Neural cell (in vitro differentiated cells): ENCODE data around the gene CPE. TPM values are rescaled to one million over a fixed set of nuclear protein-coding genes. Genes with fewer than 3 reads are reported as not detected.

Experiments
- H2AFZ ChIP-seq: fragments of 200-600, 300-800 bp; sonication (generic), shearing (Covaris generic); 2 replicates; pipeline ENCODE4 v1.6.0; 2014; ENCODE audit warnings: low read depth, mild to moderate bottlenecking, antibody characterized with exemption, low read length, moderate library complexity
- H3F3A ChIP-seq: fragments of 200-600 bp; shearing (Covaris generic); 2 replicates; pipeline ENCODE4 v1.6.1; 2016; ENCODE audit warnings: mild to moderate bottlenecking, moderate library complexity, mixed read lengths, antibody characterized with exemption, low read length; ENCODE audit not compliant: insufficient read depth, poor library complexity, severe bottlenecking
- H3K27ac ChIP-seq: fragments of 200-600, 300-800 bp; sonication (generic), shearing (Covaris generic); 2 replicates; pipeline ENCODE4 v1.5.1; 2014; ENCODE audit warnings: mild to moderate bottlenecking, low read length, moderate library complexity
- H3K27me3 ChIP-seq: fragments of 300-800, 200-600 bp; sonication (generic), shearing (Covaris generic); 2 replicates; pipeline ENCODE4 v1.6.0; 2014; ENCODE audit warnings: mild to moderate bottlenecking, low read depth, low read length, moderate library complexity; ENCODE audit not compliant: insufficient read depth
- H3K36me3 ChIP-seq: fragments of 300-800, 200-600 bp; sonication (generic), shearing (Covaris generic); 2 replicates; pipeline ENCODE4 v1.5.1; 2014; ENCODE audit warnings: mild to moderate bottlenecking, antibody characterized with exemption, low read length, moderate library complexity; ENCODE audit not compliant: insufficient read depth
- H3K4me2 ChIP-seq: fragments of 300-800, 200-600 bp; sonication (generic), shearing (Covaris generic); 2 replicates; pipeline ENCODE4 v1.6.0; 2014; ENCODE audit warnings: mild to moderate bottlenecking, low read length
- H3K4me3 ChIP-seq: fragments of 300-800, 200-600 bp; sonication (generic), shearing (Covaris generic); 2 replicates; pipeline ENCODE4 v1.5.1; 2014; ENCODE audit warnings: mild to moderate bottlenecking, low read length, moderate library complexity
- H3K79me2 ChIP-seq: fragments of 200-600 bp; shearing (Covaris generic); replicated peaks from 2 replicates; pipeline ENCODE4 v1.6.0; 2014; ENCODE audit warnings: mild to moderate bottlenecking, low read length, moderate library complexity; ENCODE audit not compliant: insufficient read depth
- H3K9ac ChIP-seq: fragments of 300-800, 200-600 bp; sonication (generic), shearing (Covaris generic); 2 replicates; pipeline ENCODE4 v1.6.1; 2016; ENCODE audit warnings: mild to moderate bottlenecking, low read length, mixed read lengths
- H3K9me2 ChIP-seq: fragments of 200-600 bp; shearing (Covaris generic); 2 replicates; pipeline ENCODE4 v1.6.1; 2016; ENCODE audit warnings: mild to moderate bottlenecking, low read length, mixed read lengths; ENCODE audit not compliant: insufficient read depth
- H3K9me3 ChIP-seq: fragments of 200-600, 300-800 bp; sonication (generic), shearing (Covaris generic); 2 replicates; pipeline ENCODE4 v1.6.1; 2016; ENCODE audit warnings: mild to moderate bottlenecking, mixed run types, low read length, moderate library complexity, mixed read lengths
- H4K20me1 ChIP-seq: fragments of 200-600 bp; shearing (Covaris generic); 2 replicates; pipeline ENCODE4 v1.6.1; 2016; ENCODE audit warnings: mild to moderate bottlenecking, mixed run types; ENCODE audit not compliant: insufficient read depth
- EP300 ChIP-seq: fragments of 450-650 bp; conservative IDR thresholded peaks from 2 replicates; pipeline ENCODE4 v1.6.1; 2014; ENCODE audit warnings: antibody characterized with exemption, mild to moderate bottlenecking, moderate library complexity; ENCODE audit not compliant: poor library complexity, severe bottlenecking
- EZH2 ChIP-seq: fragments of 200-600, 300-800 bp; shearing (Covaris generic), sonication (generic); IDR thresholded peaks from 2 replicates; pipeline ENCODE4 v1.6.1; 2014; ENCODE audit warnings: antibody characterized with exemption, low read length, borderline replicate concordance, mild to moderate bottlenecking; ENCODE audit not compliant: insufficient read depth, poor library complexity, severe bottlenecking
- MXI1 ChIP-seq: fragments of 450-650 bp; conservative IDR thresholded peaks from 2 replicates; pipeline ENCODE4 v1.6.1; 2014; ENCODE audit warnings: antibody characterized with exemption, mild to moderate bottlenecking; ENCODE audit not compliant: poor library complexity, severe bottlenecking
- RAD21 ChIP-seq: fragments of 450-650 bp; conservative IDR thresholded peaks from 2 replicates; pipeline ENCODE4 v1.6.1; 2014; ENCODE audit warnings: antibody characterized with exemption, mild to moderate bottlenecking, moderate library complexity
- TAF1 ChIP-seq: IDR thresholded peaks from 2 replicates; pipeline ENCODE4 v1.6.1; 2012; ENCODE audit warnings: low read depth
- polyA plus RNA-seq: library from polyadenylated mRNA; depleted of rRNA; stranded (reverse); fragments of >200 nt; gene quantifications from 2 replicates; pipeline ENCODE4 v1.2.3, GENCODE V29; 2014
- TF ChIP-seq, protein P1 (sequence below): fragments of 450-650 bp; IDR thresholded peaks from 2 replicates; pipeline ENCODE4 v1.5.1; 2014; ENCODE audit warnings: antibody characterized with exemption, mild to moderate bottlenecking, moderate library complexity; ENCODE audit not compliant: poor library complexity, severe bottlenecking
- TF ChIP-seq, protein P2 (sequence below): IDR thresholded peaks from 2 replicates; pipeline ENCODE4 v1.6.1; 2012; ENCODE audit warnings: borderline replicate concordance

Gene CPE
- polyA plus RNA-seq, 1 donor from 2014 or later = 678 TPM

- no peak for TF ChIP-seq EP300
- no peak for TF ChIP-seq EZH2
Measured at GRCh38 chr4:165404696-165405095, 25.9 kb downstream of the CPE start (continued).

DNA sequence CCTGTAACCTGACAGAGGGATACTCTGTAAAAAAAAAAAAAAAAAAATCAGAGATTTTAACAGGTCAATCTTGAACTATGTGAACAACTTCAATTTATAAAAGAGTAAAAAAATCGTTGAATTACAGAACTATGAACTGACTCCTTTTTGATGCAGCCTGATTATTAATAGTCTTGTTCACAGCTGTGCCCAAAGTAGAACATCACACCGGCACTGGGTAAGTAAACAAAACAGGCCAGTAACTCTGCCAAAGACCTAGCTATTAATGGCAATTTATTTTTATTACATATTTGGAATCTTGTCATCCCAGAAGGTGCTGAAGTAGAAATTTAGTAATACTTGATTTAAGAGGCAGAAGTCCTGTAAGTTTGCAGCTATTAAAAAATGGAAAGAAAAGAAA lies 31.4 kb downstream of the CPE start:
- Histone ChIP-seq H3K4me3 (no peak overlapping the region), H3K27me3 (no peaks in the 10 kb centered on the region), H3K79me2 (peaks cover 3% of the 10 kb centered on the region), H4K20me1 (no peaks in the 10 kb centered on the region), H3K9ac (no peak overlapping the region), H2AFZ (no peak overlapping the region), H3F3A (no peaks in the 10 kb centered on the region), H3K27ac (no peak overlapping the region), H3K9me2 (no peaks in the 10 kb centered on the region), H3K9me3 (no peaks in the 10 kb centered on the region), H3K36me3 (peaks cover 9% of the 10 kb centered on the region), H3K4me2 (no peak overlapping the region)
- TF ChIP-seq, protein P1, sequence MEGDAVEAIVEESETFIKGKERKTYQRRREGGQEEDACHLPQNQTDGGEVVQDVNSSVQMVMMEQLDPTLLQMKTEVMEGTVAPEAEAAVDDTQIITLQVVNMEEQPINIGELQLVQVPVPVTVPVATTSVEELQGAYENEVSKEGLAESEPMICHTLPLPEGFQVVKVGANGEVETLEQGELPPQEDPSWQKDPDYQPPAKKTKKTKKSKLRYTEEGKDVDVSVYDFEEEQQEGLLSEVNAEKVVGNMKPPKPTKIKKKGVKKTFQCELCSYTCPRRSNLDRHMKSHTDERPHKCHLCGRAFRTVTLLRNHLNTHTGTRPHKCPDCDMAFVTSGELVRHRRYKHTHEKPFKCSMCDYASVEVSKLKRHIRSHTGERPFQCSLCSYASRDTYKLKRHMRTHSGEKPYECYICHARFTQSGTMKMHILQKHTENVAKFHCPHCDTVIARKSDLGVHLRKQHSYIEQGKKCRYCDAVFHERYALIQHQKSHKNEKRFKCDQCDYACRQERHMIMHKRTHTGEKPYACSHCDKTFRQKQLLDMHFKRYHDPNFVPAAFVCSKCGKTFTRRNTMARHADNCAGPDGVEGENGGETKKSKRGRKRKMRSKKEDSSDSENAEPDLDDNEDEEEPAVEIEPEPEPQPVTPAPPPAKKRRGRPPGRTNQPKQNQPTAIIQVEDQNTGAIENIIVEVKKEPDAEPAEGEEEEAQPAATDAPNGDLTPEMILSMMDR = no peak
- TF ChIP-seq EZH2 = no peak

DNA sequence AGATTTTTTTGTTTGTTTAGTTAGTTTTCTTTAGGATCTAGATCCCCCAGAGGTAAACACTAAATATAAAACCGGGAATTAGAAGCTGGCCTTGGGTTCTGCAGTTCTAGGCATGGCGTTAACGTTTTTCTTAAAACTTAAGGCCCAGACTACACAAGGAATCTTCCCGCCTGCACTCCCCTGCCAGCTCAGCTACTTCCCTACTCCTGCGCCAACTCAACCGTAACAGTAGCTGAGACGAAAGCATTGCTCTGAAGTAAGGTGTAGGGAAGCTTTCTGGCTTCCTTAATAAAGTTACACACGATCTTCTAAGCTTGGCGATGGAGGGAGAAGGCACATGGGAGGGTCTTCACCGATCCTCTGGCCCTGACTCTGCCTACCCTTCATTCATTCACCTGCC lies 37.1 kb downstream of the CPE start:
- H3K27me3 ChIP-seq = no peaks in the 10 kb centered on the region
- H3K36me3 ChIP-seq = peaks cover 8% of the 10 kb centered on the region
- H2AFZ ChIP-seq = no peak overlapping the region
- no peak overlapping the region for H3K27ac ChIP-seq
- H3K79me2 ChIP-seq = peaks cover 2% of the 10 kb centered on the region
- no peak for TF ChIP-seq MXI1
- TF ChIP-seq, protein P2, sequence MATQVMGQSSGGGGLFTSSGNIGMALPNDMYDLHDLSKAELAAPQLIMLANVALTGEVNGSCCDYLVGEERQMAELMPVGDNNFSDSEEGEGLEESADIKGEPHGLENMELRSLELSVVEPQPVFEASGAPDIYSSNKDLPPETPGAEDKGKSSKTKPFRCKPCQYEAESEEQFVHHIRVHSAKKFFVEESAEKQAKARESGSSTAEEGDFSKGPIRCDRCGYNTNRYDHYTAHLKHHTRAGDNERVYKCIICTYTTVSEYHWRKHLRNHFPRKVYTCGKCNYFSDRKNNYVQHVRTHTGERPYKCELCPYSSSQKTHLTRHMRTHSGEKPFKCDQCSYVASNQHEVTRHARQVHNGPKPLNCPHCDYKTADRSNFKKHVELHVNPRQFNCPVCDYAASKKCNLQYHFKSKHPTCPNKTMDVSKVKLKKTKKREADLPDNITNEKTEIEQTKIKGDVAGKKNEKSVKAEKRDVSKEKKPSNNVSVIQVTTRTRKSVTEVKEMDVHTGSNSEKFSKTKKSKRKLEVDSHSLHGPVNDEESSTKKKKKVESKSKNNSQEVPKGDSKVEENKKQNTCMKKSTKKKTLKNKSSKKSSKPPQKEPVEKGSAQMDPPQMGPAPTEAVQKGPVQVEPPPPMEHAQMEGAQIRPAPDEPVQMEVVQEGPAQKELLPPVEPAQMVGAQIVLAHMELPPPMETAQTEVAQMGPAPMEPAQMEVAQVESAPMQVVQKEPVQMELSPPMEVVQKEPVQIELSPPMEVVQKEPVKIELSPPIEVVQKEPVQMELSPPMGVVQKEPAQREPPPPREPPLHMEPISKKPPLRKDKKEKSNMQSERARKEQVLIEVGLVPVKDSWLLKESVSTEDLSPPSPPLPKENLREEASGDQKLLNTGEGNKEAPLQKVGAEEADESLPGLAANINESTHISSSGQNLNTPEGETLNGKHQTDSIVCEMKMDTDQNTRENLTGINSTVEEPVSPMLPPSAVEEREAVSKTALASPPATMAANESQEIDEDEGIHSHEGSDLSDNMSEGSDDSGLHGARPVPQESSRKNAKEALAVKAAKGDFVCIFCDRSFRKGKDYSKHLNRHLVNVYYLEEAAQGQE = no peak
- TF ChIP-seq RAD21 = no peak
- no peak for TF ChIP-seq EP300
- TF ChIP-seq TAF1 = no peak
- TF ChIP-seq, protein P1 = no peak
- no peak overlapping the region for H3K9ac ChIP-seq
- H3K4me2 ChIP-seq = no peak overlapping the region
- no peak overlapping the region for H3K4me3 ChIP-seq
- no peaks in the 10 kb centered on the region for H3K9me3 ChIP-seq
- H3F3A ChIP-seq = no peaks in the 10 kb centered on the region
- no peaks in the 10 kb centered on the region for H3K9me2 ChIP-seq
- H4K20me1 ChIP-seq = no peaks in the 10 kb centered on the region
